Measurements from ENCODE around the gene OSR1. TPM values are rescaled to one million over a fixed set of nuclear protein-coding genes. Genes with fewer than 3 reads are reported as not detected.

Gene OSR1
- total and polyA plus RNA-seq, 2 donors (not counting 3 experiments of a cell fraction or from before 2014, with no cell fraction given): not detected

DNA sequence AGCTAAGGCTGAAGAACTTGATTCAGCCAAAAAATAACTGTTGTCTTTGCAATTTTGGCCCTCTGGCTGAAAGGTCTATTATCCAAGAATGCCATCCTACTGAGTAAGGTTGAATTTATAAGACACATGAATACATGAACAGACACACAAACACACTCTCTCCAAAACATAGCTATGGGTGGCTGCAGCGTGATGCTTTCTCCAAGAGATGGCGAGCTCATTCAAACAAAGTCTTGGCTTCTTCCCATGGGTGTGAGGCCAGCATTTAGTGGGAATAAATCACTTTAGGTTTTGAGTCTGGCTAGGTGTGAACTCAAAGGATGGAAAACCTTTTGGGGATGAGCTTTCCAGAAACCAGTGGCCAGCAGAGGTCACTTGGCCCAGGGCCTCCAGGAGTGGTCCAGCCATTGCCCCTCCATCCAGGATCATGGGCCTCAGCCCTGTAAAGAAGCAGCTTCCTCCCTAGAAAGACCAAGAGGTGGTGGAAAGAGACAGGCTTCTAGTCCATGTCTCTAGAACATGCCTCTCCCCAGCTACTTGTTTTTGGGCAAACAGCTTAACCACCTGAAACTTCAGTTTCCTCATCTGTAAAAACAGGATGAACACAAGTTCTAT, 11.0 kb upstream of the OSR1 start:
- Histone ChIP-seq H3K9me1 (replicated peaks; ENCODE audit: control insufficient read depth, extremely low read depth, insufficient read depth, low read length) (no peaks in the 10 kb centered on the region), H4K20me1 (replicated peaks; ENCODE audit: control insufficient read depth, extremely low read depth, insufficient read depth, low read length) (no peaks in the 10 kb centered on the region), H3K27me3 (ENCODE audit: control insufficient read depth in 2 of 2, insufficient read depth in 2 of 2, low read length in 2 of 2) (peaks cover 25 to 32% of the 10 kb centered on the region in 2 experiments), H3K4me3 (replicated peaks in 1 of 3; ENCODE audit: insufficient read depth in 1 of 3, low read depth in 1 of 3, low read length in 3 of 3) (no peak overlapping the region), H3K4me2 (ENCODE audit: insufficient read depth, low read length) (no peak overlapping the region), H3K79me2 (ENCODE audit: control insufficient read depth, insufficient read depth, low read length) (no peaks in the 10 kb centered on the region), H3K36me3 (ENCODE audit: control insufficient read depth in 2 of 2, extremely low read depth in 1 of 2, insufficient read depth in 2 of 2, low read length in 2 of 2) (no peaks in the 10 kb centered on the region), H3K9me3 (replicated peaks; ENCODE audit: control insufficient read depth, insufficient read depth, low read length) (no peaks in the 10 kb centered on the region), H3K27ac (ENCODE audit: insufficient read depth, low read depth, low read length) (no peak overlapping the region), H3K9ac (replicated peaks; ENCODE audit: extremely low read depth, insufficient read depth, low read length) (no peak overlapping the region), H3K4me1 (ENCODE audit: control insufficient read depth, extremely low read depth, insufficient read depth, low read length) (no peaks in the 10 kb centered on the region), H2AFZ (ENCODE audit: low read depth, low read length) (no peak overlapping the region)
- TF ChIP-seq POLR2A (IDR thresholded peaks at IDR 0.05; ENCODE audit: low read depth, low read length) (no peak), GATA2 (IDR thresholded peaks at IDR 0.05; ENCODE audit: insufficient read depth, insufficient read length, low read depth, low read length) (no peak), EZH2 (IDR thresholded peaks at IDR 0.05; ENCODE audit: borderline replicate concordance, low read depth, low read length, severe bottlenecking) (no peak), JUN (IDR thresholded peaks at IDR 0.05; ENCODE audit: borderline replicate concordance, insufficient read depth, insufficient read length, low read depth) (no peak), MYC (IDR thresholded peaks at IDR 0.05; ENCODE audit: low read depth, low read length) (no peak), FOS (IDR thresholded peaks at IDR 0.05; ENCODE audit: borderline replicate concordance, insufficient read depth, low read length) (no peak), POLR2AphosphoS5 (IDR thresholded peaks at IDR 0.05; ENCODE audit: insufficient read depth, low read depth, low read length) (no peak)
- TF ChIP-seq, protein P1, sequence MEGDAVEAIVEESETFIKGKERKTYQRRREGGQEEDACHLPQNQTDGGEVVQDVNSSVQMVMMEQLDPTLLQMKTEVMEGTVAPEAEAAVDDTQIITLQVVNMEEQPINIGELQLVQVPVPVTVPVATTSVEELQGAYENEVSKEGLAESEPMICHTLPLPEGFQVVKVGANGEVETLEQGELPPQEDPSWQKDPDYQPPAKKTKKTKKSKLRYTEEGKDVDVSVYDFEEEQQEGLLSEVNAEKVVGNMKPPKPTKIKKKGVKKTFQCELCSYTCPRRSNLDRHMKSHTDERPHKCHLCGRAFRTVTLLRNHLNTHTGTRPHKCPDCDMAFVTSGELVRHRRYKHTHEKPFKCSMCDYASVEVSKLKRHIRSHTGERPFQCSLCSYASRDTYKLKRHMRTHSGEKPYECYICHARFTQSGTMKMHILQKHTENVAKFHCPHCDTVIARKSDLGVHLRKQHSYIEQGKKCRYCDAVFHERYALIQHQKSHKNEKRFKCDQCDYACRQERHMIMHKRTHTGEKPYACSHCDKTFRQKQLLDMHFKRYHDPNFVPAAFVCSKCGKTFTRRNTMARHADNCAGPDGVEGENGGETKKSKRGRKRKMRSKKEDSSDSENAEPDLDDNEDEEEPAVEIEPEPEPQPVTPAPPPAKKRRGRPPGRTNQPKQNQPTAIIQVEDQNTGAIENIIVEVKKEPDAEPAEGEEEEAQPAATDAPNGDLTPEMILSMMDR (IDR thresholded peaks at IDR 0.05; ENCODE audit: extremely low read depth in 1 of 2, insufficient read depth in 1 of 2, low read depth in 1 of 2, low read length in 2 of 2): no peak
- TF ChIP-seq, protein P2, sequence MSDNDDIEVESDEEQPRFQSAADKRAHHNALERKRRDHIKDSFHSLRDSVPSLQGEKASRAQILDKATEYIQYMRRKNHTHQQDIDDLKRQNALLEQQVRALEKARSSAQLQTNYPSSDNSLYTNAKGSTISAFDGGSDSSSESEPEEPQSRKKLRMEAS (IDR thresholded peaks at IDR 0.05; ENCODE audit: insufficient read depth, insufficient read length): no peak
- dilution Hi-C loops (cut with MboI; ENCODE audit: extremely low pct_ligation_motif_present, low sequenced_read_pairs): no loop called here
- BruUV-seq (replicated peaks): no TSS peak
- no peak for DNase-seq (ENCODE audit: low read depth, low spot score)
- CTCF ChIA-PET: interaction anchor here (0.6 to 1.9 kb wide), 8 partner anchors 14 to 849 kb away, joined by 3 to 21 read pairs (median 3); no protein-coding TSS in a partner anchor
- FAIRE-seq: no peak
- POLR2A ChIA-PET: no interaction called here
- intact Hi-C loops (cut with micrococcal nuclease): loop anchor here (1.0 to 10.0 kb wide), 2 partner anchors 494 to 1075 kb away; no protein-coding TSS in a partner anchor
